Endodermal cell (in vitro differentiated cells): ENCODE results near the gene CDH18. TPM values are rescaled to one million over a fixed set of nuclear protein-coding genes. Genes with fewer than 3 reads are reported as not detected.

Source experiments
- DNase-seq: peaks from one replicate; pipeline ENCODE4 v3.0.0-alpha.2; 2017
- H3K27ac ChIP-seq: 2 replicates; pipeline ENCODE4 v1.5.1; 2013; ENCODE audit warnings: mild to moderate bottlenecking, low read depth, low read length, moderate library complexity
- H3K27me3 ChIP-seq: 2 replicates; pipeline ENCODE4 v1.6.1; 2013; ENCODE audit warnings: mild to moderate bottlenecking, low read length, moderate library complexity; ENCODE audit not compliant: insufficient read depth, control insufficient read depth, poor library complexity, severe bottlenecking
- H3K36me3 ChIP-seq: 2 replicates; pipeline ENCODE4 v1.7.0; 2013; ENCODE audit warnings: mild to moderate bottlenecking, low read length, moderate library complexity; ENCODE audit not compliant: control insufficient read depth, insufficient read depth
- H3K4me1 ChIP-seq: one replicate; pipeline ENCODE4 v1.7.0; 2013; ENCODE audit warnings: low read length; ENCODE audit not compliant: control insufficient read depth, insufficient read depth
- H3K4me3 ChIP-seq: 2 replicates; pipeline ENCODE4 v1.5.1; 2013; ENCODE audit warnings: mild to moderate bottlenecking, low read length, moderate library complexity
- H3K9ac ChIP-seq: 2 replicates; pipeline ENCODE4 v1.6.1; 2013; ENCODE audit warnings: mild to moderate bottlenecking, low read length, moderate library complexity; ENCODE audit not compliant: poor library complexity, severe bottlenecking; ENCODE audit errors: extremely low read depth
- H3K9me3 ChIP-seq: 2 replicates; pipeline ENCODE4 v1.6.1; 2013; ENCODE audit warnings: mild to moderate bottlenecking, low read length, moderate library complexity; ENCODE audit not compliant: control insufficient read depth
- H3K27ac Mint-ChIP-seq: 2 replicates; pipeline ENCODE4 v1.8.0; 2020; ENCODE audit warnings: mixed read lengths
- H3K27me3 Mint-ChIP-seq: 2 replicates; pipeline ENCODE4 v1.8.0; 2021; ENCODE audit warnings: mild to moderate bottlenecking, mixed read lengths; ENCODE audit not compliant: insufficient read depth
- H3K36me3 Mint-ChIP-seq: 2 replicates; pipeline ENCODE4 v1.8.0; 2020; ENCODE audit warnings: low read depth, mixed read lengths
- H3K4me1 Mint-ChIP-seq: 2 replicates; pipeline ENCODE4 v1.8.0; 2020; ENCODE audit warnings: mixed read lengths
- H3K4me3 Mint-ChIP-seq: 2 replicates; pipeline ENCODE4 v1.8.0; 2020; ENCODE audit warnings: mild to moderate bottlenecking, moderate library complexity, mixed read lengths
- H3K9me3 Mint-ChIP-seq: 2 replicates; pipeline ENCODE4 v1.8.0; 2020; ENCODE audit warnings: mild to moderate bottlenecking, mixed read lengths
- CTCF ChIP-seq: fragments of 200-600 bp; sonication (generic); conservative IDR thresholded peaks from 2 replicates; pipeline ENCODE4 v1.5.0; 2021; ENCODE audit warnings: antibody characterized with exemption, mild to moderate bottlenecking
- WGBS, 2 experiments: methylation state at CpG; one replicate each; pipeline versions ENCODE4 v1.1.5 to v1.1.7; 2013; ENCODE audit warnings: missing lambda C conversion rate in 2 of 2, mixed read lengths in 1 of 2; ENCODE audit not compliant: insufficient coverage in 1 of 2, insufficient read length in 1 of 2; 5-methylcytosine and 5-hydroxymethylcytosine counted together
- total RNA-seq, 2 donors: library from RNA; stranded (reverse); fragmentation: NEBNext Ultra II Directional in 1 of 2; extraction: Animal tissue kit (Norgen Biotek cat#: 25700) in 1 of 2; gene quantifications; 2 replicates in 1 of 2; 3 replicates in 1 of 2; pipeline ENCODE4 v1.2.1, GENCODE V29; 2021

Gene CDH18
- total RNA-seq, 2 donors from 2014 or later, result 0.22 TPM; not detected in 1

GRCh38 chr5:19546521-19546920 lies 441.5 kb downstream of the CDH18 start:
- Mint-ChIP-seq H3K9me3 (no peaks in the 10 kb centered on the region), H3K4me3 (no peak overlapping the region), H3K4me1 (no peaks in the 10 kb centered on the region), H3K27ac (no peak overlapping the region), H3K27me3 (no peaks in the 10 kb centered on the region), H3K36me3 (no peaks in the 10 kb centered on the region)
- H3K27ac ChIP-seq, result no peak overlapping the region
- WGBS, 2 experiments, result no CpG with 5 or more reads among the region's 1 CpG
- no peaks in the 10 kb centered on the region for H3K9me3 ChIP-seq
- no peak overlapping the region for H3K4me3 ChIP-seq
- no peak for TF ChIP-seq CTCF
- no peak overlapping the region for H3K9ac ChIP-seq
- no peaks in the 10 kb centered on the region for H3K36me3 ChIP-seq
- DNase-seq, result no peak
- H3K4me1 ChIP-seq, result no peaks in the 10 kb centered on the region
- no peaks in the 10 kb centered on the region for H3K27me3 ChIP-seq

DNA sequence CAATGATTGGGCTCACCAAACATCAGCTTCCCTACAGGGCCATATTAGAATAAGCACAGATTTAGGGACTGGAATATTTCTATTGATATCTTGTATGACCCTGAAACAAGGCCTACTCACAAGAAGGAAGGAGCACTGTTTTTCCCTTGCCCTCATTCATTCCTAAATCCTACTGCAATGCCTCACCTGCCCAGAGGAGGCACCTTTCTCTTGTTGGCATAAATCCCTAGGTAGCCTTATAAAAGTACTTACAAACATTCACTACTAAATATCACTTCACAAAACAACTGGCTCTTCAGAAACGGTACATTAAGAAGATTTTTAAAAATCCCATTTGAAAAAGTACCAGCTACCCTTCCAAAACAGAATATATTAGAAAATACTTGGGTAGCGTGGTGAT lies 449.4 kb downstream of the CDH18 start:
- H3K4me1 ChIP-seq, result no peaks in the 10 kb centered on the region
- H3K27ac Mint-ChIP-seq, result no peak overlapping the region
- TF ChIP-seq CTCF, result peak; percentile 64
- no peak overlapping the region for H3K4me3 Mint-ChIP-seq
- H3K9me3 Mint-ChIP-seq, result peaks cover 7% of the 10 kb centered on the region
- H3K27me3 ChIP-seq, result no peaks in the 10 kb centered on the region
- WGBS, 2 experiments, result 95% methylated on average over 2 of the region's 2 CpGs; no CpG with 5 or more reads in 1 of the 2 experiments
- H3K4me3 ChIP-seq, result no peak overlapping the region
- no peaks in the 10 kb centered on the region for H3K36me3 Mint-ChIP-seq
- DNase-seq, result no peak
- H3K27ac ChIP-seq, result no peak overlapping the region
- H3K36me3 ChIP-seq, result no peaks in the 10 kb centered on the region
- H3K9me3 ChIP-seq, result no peaks in the 10 kb centered on the region
- no peaks in the 10 kb centered on the region for H3K4me1 Mint-ChIP-seq
- H3K9ac ChIP-seq, result no peak overlapping the region
- H3K27me3 Mint-ChIP-seq, result no peaks in the 10 kb centered on the region

GRCh38 chr5:19536387-19536786 lies 451.6 kb downstream of the CDH18 start:
- no peaks in the 10 kb centered on the region for H3K36me3 Mint-ChIP-seq

More at GRCh38 chr5:19536387-19536786, 451.6 kb downstream of the CDH18 start:
- Mint-ChIP-seq H3K4me1 (no peaks in the 10 kb centered on the region), H3K4me3 (no peak overlapping the region), H3K27me3 (no peaks in the 10 kb centered on the region), H3K9me3 (peaks cover 7% of the 10 kb centered on the region), H3K27ac (no peak overlapping the region)
- H3K27ac ChIP-seq, result no peak overlapping the region
- no peak for TF ChIP-seq CTCF
- H3K4me3 ChIP-seq, result no peak overlapping the region
- DNase-seq, result no peak
- no peaks in the 10 kb centered on the region for H3K4me1 ChIP-seq
- H3K9ac ChIP-seq, result no peak overlapping the region
- 89 to 97% methylated on average over 3 to 4 of the region's 4 CpGs for whole genome bisulfite sequencing, 2 experiments
- H3K27me3 ChIP-seq, result no peaks in the 10 kb centered on the region
- no peaks in the 10 kb centered on the region for H3K36me3 ChIP-seq
- H3K9me3 ChIP-seq, result no peaks in the 10 kb centered on the region
